ENCODE data around the gene RASAL2. TPM values are rescaled to one million over a fixed set of nuclear protein-coding genes. Genes with fewer than 3 reads are reported as not detected.

Gene RASAL2
- total and polyA plus RNA-seq, 2 experiments from 2014 or later = 16.0 to 42.2 TPM

DNA sequence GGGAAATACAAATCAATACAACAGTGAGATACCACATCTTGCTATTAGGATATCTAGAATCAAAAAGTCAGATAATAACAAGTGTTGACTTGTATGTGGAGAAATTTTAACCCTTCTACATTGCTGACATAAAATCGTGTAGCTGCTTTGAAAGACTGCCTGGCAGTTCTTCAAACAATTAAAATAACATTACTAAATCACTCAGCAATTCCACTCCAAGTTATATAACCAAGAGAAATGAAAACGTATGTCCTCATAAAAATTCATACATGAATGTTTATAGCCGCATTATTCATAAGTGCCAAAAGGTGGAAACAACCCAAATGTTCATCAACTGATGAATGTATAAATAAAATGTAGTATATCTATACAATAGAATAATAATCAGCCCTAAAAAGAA, 164.6 kb downstream of the RASAL2 start:
- Mint-ChIP-seq H3K9me3 (no peaks in the 10 kb centered on the region), H3K4me1 (peaks cover 46% of the 10 kb centered on the region), H3K27me3 (ENCODE audit: insufficient read depth, low read depth, poor library complexity) (peaks cover 3% of the 10 kb centered on the region), H3K4me3 (no peak overlapping the region), H3K36me3 (ENCODE audit: low read depth) (0 out of 3 replicates have a peak, but pooled peaks cover 3% of the 10 kb centered on the region), H3K27ac (no peak overlapping the region)
- H3K79me2 ChIP-seq (replicated peaks; ENCODE audit: insufficient read depth) = peaks cover 32% of the 10 kb centered on the region
- no peak for DNase-seq (ENCODE audit: low spot score)
- no peaks in the 10 kb centered on the region for H3F3A ChIP-seq (replicated peaks; ENCODE audit: low read depth)
- H3K4me2 ChIP-seq = no peak overlapping the region
- peaks cover 44% of the 10 kb centered on the region for H3K4me1 ChIP-seq (ENCODE audit: insufficient read depth)
- no peaks in the 10 kb centered on the region for H4K20me1 ChIP-seq (replicated peaks; ENCODE audit: insufficient read depth)
- H3K9me2 ChIP-seq (ENCODE audit: insufficient read depth) = no peaks in the 10 kb centered on the region
- no peak overlapping the region for H2AFZ ChIP-seq
- TF ChIP-seq STAT1 (IDR thresholded peaks at IDR 0.05; ENCODE audit: unreplicated experiment) (no peak), ZNF331 (CRISPR knock-in tag; IDR thresholded peaks at IDR 0.05; ENCODE audit: low read depth) (no peak), ZNF114 (CRISPR knock-in tag; IDR thresholded peaks at IDR 0.05) (no peak), NANOG (IDR thresholded peaks at IDR 0.05; ENCODE audit: borderline replicate concordance) (no peak), EZH2 (IDR thresholded peaks at IDR 0.05; ENCODE audit: low read depth, unreplicated experiment) (no peak), JUNB (IDR thresholded peaks at IDR 0.05; ENCODE audit: unreplicated experiment) (no peak), CREB1 (CRISPR knock-in tag; IDR thresholded peaks at IDR 0.05; ENCODE audit: low read depth) (no peak), POLR2AphosphoS5 (IDR thresholded peaks at IDR 0.05; ENCODE audit: low read depth) (no peak), EZH2phosphoT487 (IDR thresholded peaks at IDR 0.05; ENCODE audit: unreplicated experiment) (no peak)
- TF ChIP-seq, protein P1, sequence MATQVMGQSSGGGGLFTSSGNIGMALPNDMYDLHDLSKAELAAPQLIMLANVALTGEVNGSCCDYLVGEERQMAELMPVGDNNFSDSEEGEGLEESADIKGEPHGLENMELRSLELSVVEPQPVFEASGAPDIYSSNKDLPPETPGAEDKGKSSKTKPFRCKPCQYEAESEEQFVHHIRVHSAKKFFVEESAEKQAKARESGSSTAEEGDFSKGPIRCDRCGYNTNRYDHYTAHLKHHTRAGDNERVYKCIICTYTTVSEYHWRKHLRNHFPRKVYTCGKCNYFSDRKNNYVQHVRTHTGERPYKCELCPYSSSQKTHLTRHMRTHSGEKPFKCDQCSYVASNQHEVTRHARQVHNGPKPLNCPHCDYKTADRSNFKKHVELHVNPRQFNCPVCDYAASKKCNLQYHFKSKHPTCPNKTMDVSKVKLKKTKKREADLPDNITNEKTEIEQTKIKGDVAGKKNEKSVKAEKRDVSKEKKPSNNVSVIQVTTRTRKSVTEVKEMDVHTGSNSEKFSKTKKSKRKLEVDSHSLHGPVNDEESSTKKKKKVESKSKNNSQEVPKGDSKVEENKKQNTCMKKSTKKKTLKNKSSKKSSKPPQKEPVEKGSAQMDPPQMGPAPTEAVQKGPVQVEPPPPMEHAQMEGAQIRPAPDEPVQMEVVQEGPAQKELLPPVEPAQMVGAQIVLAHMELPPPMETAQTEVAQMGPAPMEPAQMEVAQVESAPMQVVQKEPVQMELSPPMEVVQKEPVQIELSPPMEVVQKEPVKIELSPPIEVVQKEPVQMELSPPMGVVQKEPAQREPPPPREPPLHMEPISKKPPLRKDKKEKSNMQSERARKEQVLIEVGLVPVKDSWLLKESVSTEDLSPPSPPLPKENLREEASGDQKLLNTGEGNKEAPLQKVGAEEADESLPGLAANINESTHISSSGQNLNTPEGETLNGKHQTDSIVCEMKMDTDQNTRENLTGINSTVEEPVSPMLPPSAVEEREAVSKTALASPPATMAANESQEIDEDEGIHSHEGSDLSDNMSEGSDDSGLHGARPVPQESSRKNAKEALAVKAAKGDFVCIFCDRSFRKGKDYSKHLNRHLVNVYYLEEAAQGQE (IDR thresholded peaks at IDR 0.05; ENCODE audit: unreplicated experiment) = no peak
- TF ChIP-seq, protein P2, sequence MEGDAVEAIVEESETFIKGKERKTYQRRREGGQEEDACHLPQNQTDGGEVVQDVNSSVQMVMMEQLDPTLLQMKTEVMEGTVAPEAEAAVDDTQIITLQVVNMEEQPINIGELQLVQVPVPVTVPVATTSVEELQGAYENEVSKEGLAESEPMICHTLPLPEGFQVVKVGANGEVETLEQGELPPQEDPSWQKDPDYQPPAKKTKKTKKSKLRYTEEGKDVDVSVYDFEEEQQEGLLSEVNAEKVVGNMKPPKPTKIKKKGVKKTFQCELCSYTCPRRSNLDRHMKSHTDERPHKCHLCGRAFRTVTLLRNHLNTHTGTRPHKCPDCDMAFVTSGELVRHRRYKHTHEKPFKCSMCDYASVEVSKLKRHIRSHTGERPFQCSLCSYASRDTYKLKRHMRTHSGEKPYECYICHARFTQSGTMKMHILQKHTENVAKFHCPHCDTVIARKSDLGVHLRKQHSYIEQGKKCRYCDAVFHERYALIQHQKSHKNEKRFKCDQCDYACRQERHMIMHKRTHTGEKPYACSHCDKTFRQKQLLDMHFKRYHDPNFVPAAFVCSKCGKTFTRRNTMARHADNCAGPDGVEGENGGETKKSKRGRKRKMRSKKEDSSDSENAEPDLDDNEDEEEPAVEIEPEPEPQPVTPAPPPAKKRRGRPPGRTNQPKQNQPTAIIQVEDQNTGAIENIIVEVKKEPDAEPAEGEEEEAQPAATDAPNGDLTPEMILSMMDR (conservative IDR thresholded peaks at IDR 0.05; ENCODE audit: low read depth in 2 of 2) = no peak
- TF ChIP-seq, protein P3, sequence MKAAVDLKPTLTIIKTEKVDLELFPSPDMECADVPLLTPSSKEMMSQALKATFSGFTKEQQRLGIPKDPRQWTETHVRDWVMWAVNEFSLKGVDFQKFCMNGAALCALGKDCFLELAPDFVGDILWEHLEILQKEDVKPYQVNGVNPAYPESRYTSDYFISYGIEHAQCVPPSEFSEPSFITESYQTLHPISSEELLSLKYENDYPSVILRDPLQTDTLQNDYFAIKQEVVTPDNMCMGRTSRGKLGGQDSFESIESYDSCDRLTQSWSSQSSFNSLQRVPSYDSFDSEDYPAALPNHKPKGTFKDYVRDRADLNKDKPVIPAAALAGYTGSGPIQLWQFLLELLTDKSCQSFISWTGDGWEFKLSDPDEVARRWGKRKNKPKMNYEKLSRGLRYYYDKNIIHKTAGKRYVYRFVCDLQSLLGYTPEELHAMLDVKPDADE (IDR thresholded peaks at IDR 0.05) = no peak
- TF ChIP-seq, protein P4, sequence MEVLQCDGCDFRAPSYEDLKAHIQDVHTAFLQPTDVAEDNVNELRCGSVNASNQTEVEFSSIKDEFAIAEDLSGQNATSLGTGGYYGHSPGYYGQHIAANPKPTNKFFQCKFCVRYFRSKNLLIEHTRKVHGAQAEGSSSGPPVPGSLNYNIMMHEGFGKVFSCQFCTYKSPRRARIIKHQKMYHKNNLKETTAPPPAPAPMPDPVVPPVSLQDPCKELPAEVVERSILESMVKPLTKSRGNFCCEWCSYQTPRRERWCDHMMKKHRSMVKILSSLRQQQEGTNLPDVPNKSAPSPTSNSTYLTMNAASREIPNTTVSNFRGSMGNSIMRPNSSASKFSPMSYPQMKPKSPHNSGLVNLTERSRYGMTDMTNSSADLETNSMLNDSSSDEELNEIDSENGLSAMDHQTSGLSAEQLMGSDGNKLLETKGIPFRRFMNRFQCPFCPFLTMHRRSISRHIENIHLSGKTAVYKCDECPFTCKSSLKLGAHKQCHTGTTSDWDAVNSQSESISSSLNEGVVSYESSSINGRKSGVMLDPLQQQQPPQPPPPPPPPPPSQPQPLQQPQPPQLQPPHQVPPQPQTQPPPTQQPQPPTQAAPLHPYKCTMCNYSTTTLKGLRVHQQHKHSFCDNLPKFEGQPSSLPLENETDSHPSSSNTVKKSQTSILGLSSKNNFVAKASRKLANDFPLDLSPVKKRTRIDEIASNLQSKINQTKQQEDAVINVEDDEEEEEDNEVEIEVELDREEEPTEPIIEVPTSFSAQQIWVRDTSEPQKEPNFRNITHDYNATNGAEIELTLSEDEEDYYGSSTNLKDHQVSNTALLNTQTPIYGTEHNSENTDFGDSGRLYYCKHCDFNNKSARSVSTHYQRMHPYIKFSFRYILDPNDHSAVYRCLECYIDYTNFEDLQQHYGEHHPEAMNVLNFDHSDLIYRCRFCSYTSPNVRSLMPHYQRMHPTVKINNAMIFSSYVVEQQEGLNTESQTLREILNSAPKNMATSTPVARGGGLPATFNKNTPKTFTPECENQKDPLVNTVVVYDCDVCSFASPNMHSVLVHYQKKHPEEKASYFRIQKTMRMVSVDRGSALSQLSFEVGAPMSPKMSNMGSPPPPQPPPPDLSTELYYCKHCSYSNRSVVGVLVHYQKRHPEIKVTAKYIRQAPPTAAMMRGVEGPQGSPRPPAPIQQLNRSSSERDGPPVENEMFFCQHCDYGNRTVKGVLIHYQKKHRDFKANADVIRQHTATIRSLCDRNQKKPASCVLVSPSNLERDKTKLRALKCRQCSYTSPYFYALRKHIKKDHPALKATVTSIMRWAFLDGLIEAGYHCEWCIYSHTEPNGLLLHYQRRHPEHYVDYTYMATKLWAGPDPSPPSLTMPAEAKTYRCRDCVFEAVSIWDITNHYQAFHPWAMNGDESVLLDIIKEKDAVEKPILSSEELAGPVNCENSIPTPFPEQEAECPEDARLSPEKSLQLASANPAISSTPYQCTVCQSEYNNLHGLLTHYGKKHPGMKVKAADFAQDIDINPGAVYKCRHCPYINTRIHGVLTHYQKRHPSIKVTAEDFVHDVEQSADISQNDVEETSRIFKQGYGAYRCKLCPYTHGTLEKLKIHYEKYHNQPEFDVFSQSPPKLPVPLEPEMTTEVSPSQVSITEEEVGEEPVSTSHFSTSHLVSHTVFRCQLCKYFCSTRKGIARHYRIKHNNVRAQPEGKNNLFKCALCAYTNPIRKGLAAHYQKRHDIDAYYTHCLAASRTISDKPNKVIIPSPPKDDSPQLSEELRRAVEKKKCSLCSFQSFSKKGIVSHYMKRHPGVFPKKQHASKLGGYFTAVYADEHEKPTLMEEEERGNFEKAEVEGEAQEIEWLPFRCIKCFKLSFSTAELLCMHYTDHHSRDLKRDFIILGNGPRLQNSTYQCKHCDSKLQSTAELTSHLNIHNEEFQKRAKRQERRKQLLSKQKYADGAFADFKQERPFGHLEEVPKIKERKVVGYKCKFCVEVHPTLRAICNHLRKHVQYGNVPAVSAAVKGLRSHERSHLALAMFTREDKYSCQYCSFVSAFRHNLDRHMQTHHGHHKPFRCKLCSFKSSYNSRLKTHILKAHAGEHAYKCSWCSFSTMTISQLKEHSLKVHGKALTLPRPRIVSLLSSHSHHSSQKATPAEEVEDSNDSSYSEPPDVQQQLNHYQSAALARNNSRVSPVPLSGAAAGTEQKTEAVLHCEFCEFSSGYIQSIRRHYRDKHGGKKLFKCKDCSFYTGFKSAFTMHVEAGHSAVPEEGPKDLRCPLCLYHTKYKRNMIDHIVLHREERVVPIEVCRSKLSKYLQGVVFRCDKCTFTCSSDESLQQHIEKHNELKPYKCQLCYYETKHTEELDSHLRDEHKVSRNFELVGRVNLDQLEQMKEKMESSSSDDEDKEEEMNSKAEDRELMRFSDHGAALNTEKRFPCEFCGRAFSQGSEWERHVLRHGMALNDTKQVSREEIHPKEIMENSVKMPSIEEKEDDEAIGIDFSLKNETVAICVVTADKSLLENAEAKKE (CRISPR knock-in tag; IDR thresholded peaks at IDR 0.05) = no peak
- no peak overlapping the region for H3K27ac ChIP-seq (ENCODE audit: low read depth)
- no peaks in the 10 kb centered on the region for H3K36me3 ChIP-seq (ENCODE audit: insufficient read depth)
- no peak for ATAC-seq
- H3K27me3 ChIP-seq (ENCODE audit: insufficient read depth) = no peaks in the 10 kb centered on the region
- H3K4me3 ChIP-seq = no peak overlapping the region

Measured in GM23338 (cell line).